ENCODE results near the gene KNOP1. TPM values are rescaled to one million over a fixed set of nuclear protein-coding genes. Genes with fewer than 3 reads are reported as not detected.

The KNOP1 gene
- total RNA-seq, 1 experiment from 2014 or later = 93.9 TPM

- H3K27ac ChIP-seq (ENCODE audit: insufficient read length, low read depth, low read length) = no peak overlapping the region
- H3K9me3 Mint-ChIP-seq = no peaks in the 10 kb centered on the region
- H2AFZ ChIP-seq (ENCODE audit: low read length) = no peak overlapping the region
- no peak overlapping the region; the same call in 1 of the 2 replicates for H3K14ac ChIP-seq (ENCODE audit: insufficient read depth, low read length)
- H2BK20ac ChIP-seq (ENCODE audit: low read depth, low read length, poor library complexity, severe bottlenecking) = no peak overlapping the region
- no peak overlapping the region for H3K4me3 Mint-ChIP-seq
- no peak overlapping the region for H3K56ac ChIP-seq (ENCODE audit: insufficient read length, low read depth, low read length)
- H4K20me1 ChIP-seq (ENCODE audit: control insufficient read depth, insufficient read depth, insufficient read length) = no peaks in the 10 kb centered on the region
- no peaks in the 10 kb centered on the region for H3K23me2 ChIP-seq (ENCODE audit: insufficient read length, low read depth, low read length, poor library complexity, severe bottlenecking)
- no peak overlapping the region for H3K18ac ChIP-seq (ENCODE audit: insufficient read length, low read depth, low read length)
- no peak overlapping the region for H2BK15ac ChIP-seq (ENCODE audit: low read depth, low read length)
- no peak overlapping the region for H4K5ac ChIP-seq (ENCODE audit: insufficient read length, low read depth, low read length)
- H3K4me1 Mint-ChIP-seq = peaks cover 4 to 10% of the 10 kb centered on the region in 2 experiments
- no peaks in the 10 kb centered on the region for H3K9me3 ChIP-seq (ENCODE audit: control insufficient read depth, low read depth, low read length)
- H3K27me3 ChIP-seq (ENCODE audit: insufficient read depth, low read length) = no peaks in the 10 kb centered on the region
- H3K27ac Mint-ChIP-seq = peak overlapping the region; percentile 74 to 88 (median 88); a peak in 4 of 7 replicates
- H3K9ac ChIP-seq (ENCODE audit: extremely low read depth, insufficient read length, low read length) = no peak overlapping the region
- no peak overlapping the region for H4K91ac ChIP-seq (ENCODE audit: insufficient read length, low read depth, low read length)
- no peak overlapping the region for H3K4ac ChIP-seq (ENCODE audit: low read depth, low read length)
- no peaks in the 10 kb centered on the region for H3K79me2 ChIP-seq (ENCODE audit: insufficient read depth, low read length)
- WGBS (ENCODE audit: extremely low coverage, insufficient read length, low lambda C conversion rate) = no CpG with 5 or more reads among the region's 14 CpGs
- no peaks in the 10 kb centered on the region for H3K79me1 ChIP-seq (ENCODE audit: insufficient read depth, low read depth, low read length, poor library complexity, severe bottlenecking)
- H3K27me3 Mint-ChIP-seq (ENCODE audit: low read depth) = no peaks in the 10 kb centered on the region
- H3K36me3 Mint-ChIP-seq (ENCODE audit: insufficient read depth in 1 of 3, low read depth in 3 of 3) = peaks cover 14 to 56% (median 52%) of the 10 kb centered on the region in 3 experiments; a peak in 6 of 7 replicates
- H2BK120ac ChIP-seq (ENCODE audit: low read depth, low read length, poor library complexity, severe bottlenecking) = no peak overlapping the region
- no peak overlapping the region for H2BK5ac ChIP-seq (ENCODE audit: insufficient read length, low read length)
- no peak overlapping the region for H2AK5ac ChIP-seq (ENCODE audit: insufficient read length, low read length)
- no peak for DNase-seq
- no peak overlapping the region for H4K8ac ChIP-seq (replicated peaks; ENCODE audit: insufficient read length, low read depth, low read length)
- H3K4me1 ChIP-seq (ENCODE audit: insufficient read depth, low read length) = no peaks in the 10 kb centered on the region
- H3K23ac ChIP-seq (ENCODE audit: insufficient read length, low read depth, low read length) = no peak overlapping the region
- no peak overlapping the region for H3K4me2 ChIP-seq (ENCODE audit: insufficient read depth, insufficient read length, low read length)
- H2BK12ac ChIP-seq (ENCODE audit: insufficient read length, low read depth, low read length) = no peak overlapping the region
- TF ChIP-seq, protein P1, sequence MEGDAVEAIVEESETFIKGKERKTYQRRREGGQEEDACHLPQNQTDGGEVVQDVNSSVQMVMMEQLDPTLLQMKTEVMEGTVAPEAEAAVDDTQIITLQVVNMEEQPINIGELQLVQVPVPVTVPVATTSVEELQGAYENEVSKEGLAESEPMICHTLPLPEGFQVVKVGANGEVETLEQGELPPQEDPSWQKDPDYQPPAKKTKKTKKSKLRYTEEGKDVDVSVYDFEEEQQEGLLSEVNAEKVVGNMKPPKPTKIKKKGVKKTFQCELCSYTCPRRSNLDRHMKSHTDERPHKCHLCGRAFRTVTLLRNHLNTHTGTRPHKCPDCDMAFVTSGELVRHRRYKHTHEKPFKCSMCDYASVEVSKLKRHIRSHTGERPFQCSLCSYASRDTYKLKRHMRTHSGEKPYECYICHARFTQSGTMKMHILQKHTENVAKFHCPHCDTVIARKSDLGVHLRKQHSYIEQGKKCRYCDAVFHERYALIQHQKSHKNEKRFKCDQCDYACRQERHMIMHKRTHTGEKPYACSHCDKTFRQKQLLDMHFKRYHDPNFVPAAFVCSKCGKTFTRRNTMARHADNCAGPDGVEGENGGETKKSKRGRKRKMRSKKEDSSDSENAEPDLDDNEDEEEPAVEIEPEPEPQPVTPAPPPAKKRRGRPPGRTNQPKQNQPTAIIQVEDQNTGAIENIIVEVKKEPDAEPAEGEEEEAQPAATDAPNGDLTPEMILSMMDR (conservative IDR thresholded peaks at IDR 0.05) = no peak
- H3T11ph ChIP-seq (ENCODE audit: low read length) = no peak overlapping the region
These were observed 26.8 kb downstream of the KNOP1 start for GRCh38 chr16:19691161-19691711.
